CD8-positive, alpha-beta memory T cell (primary cell): Measurements from ENCODE around the gene RTN4RL1. TPM values are rescaled to one million over a fixed set of nuclear protein-coding genes. Genes with fewer than 3 reads are reported as not detected.

Experiments used
- CTCF ChIA-PET: fragments of 350-600 bp; sonication (Branson Sonifier 250); formaldehyde crosslinking; loops from one replicate; lab custom pipeline; 2021; ENCODE audit warnings: antibody characterized with exemption; lab: Charles Lee
- POLR2A ChIA-PET: fragments of 350-600 bp; sonication (Branson Sonifier 250); formaldehyde crosslinking; loops from one replicate; lab custom pipeline; 2021; ENCODE audit warnings: antibody characterized with exemption; lab: Charles Lee
- DNase-seq, 5 donors: peaks; one replicate each; pipeline versions ENCODE4 v3.0.0 to v3.0.0-alpha.2; 2020 to 2022; ENCODE audit warnings: mixed read lengths in 1 of 5
- H3K27ac ChIP-seq: one replicate; pipeline ENCODE4 v1.7.0; 2013; ENCODE audit warnings: low read depth, mild to moderate bottlenecking, low read length, moderate library complexity
- H3K27me3 ChIP-seq: 2 replicates; pipeline ENCODE4 v1.7.0; 2013; ENCODE audit warnings: low read length, mild to moderate bottlenecking; ENCODE audit not compliant: insufficient read depth, poor library complexity, severe bottlenecking
- H3K36me3 ChIP-seq: 2 replicates; pipeline ENCODE4 v1.7.0; 2013; ENCODE audit warnings: mild to moderate bottlenecking, low read length, moderate library complexity; ENCODE audit not compliant: insufficient read depth
- H3K4me1 ChIP-seq: 2 replicates; pipeline ENCODE4 v1.7.0; 2013; ENCODE audit warnings: mild to moderate bottlenecking, low read length, moderate library complexity; ENCODE audit not compliant: insufficient read depth
- H3K4me3 ChIP-seq: 2 replicates; pipeline ENCODE4 v1.7.0; 2013; ENCODE audit warnings: mild to moderate bottlenecking, low read length
- H3K9me3 ChIP-seq: 2 replicates; pipeline ENCODE4 v1.7.0; 2013; ENCODE audit warnings: mild to moderate bottlenecking, low read length
- H3K27ac Mint-ChIP-seq, 8 donors: one replicate each; pipeline ENCODE4 v1.8.0; 2020 to 2021; ENCODE audit warnings: mixed read lengths in 8 of 8, mild to moderate bottlenecking in 6 of 8, inconsistent platforms in 3 of 8, moderate library complexity in 3 of 8
- H3K27me3 Mint-ChIP-seq, 2 donors: one replicate each; pipeline ENCODE4 v1.8.0; 2020 to 2021; ENCODE audit warnings: mixed read lengths in 2 of 2, mild to moderate bottlenecking in 1 of 2, moderate library complexity in 1 of 2
- H3K36me3 Mint-ChIP-seq, 3 donors: one replicate each; pipeline ENCODE4 v1.8.0; 2020 to 2021; ENCODE audit warnings: mixed read lengths in 3 of 3, inconsistent platforms in 1 of 3, mild to moderate bottlenecking in 1 of 3
- H3K4me1 Mint-ChIP-seq, 3 donors: one replicate each; pipeline ENCODE4 v1.8.0; 2020 to 2021; ENCODE audit warnings: mixed read lengths in 3 of 3, inconsistent platforms in 1 of 3, mild to moderate bottlenecking in 1 of 3
- H3K4me3 Mint-ChIP-seq, 7 donors: one replicate each; pipeline ENCODE4 v1.8.0; 2020 to 2021; ENCODE audit warnings: mixed read lengths in 7 of 7, mild to moderate bottlenecking in 6 of 7, moderate library complexity in 4 of 7, inconsistent platforms in 2 of 7
- H3K9me3 Mint-ChIP-seq, 5 donors: one replicate each; pipeline ENCODE4 v1.8.0; 2020 to 2022; ENCODE audit warnings: mixed read lengths in 5 of 5, mild to moderate bottlenecking in 3 of 5, moderate library complexity in 2 of 5, inconsistent platforms in 1 of 5
- polyA plus RNA-seq: library from polyadenylated mRNA; unstranded; fragments of 300-500 nt; fragmentation: Illumina TruSeq; gene quantifications from one replicate; pipeline ENCODE4 v1.2.3, GENCODE V29; 2021
- total RNA-seq, 2 experiments: library from RNA; stranded (reverse); gene quantifications; one replicate each; pipeline ENCODE4 v1.2.3, GENCODE V29; 2021

The RTN4RL1 gene
- total and polyA plus RNA-seq, 3 experiments from 2014 or later: 0.32 to 1.2 (median 1.0) TPM

DNA sequence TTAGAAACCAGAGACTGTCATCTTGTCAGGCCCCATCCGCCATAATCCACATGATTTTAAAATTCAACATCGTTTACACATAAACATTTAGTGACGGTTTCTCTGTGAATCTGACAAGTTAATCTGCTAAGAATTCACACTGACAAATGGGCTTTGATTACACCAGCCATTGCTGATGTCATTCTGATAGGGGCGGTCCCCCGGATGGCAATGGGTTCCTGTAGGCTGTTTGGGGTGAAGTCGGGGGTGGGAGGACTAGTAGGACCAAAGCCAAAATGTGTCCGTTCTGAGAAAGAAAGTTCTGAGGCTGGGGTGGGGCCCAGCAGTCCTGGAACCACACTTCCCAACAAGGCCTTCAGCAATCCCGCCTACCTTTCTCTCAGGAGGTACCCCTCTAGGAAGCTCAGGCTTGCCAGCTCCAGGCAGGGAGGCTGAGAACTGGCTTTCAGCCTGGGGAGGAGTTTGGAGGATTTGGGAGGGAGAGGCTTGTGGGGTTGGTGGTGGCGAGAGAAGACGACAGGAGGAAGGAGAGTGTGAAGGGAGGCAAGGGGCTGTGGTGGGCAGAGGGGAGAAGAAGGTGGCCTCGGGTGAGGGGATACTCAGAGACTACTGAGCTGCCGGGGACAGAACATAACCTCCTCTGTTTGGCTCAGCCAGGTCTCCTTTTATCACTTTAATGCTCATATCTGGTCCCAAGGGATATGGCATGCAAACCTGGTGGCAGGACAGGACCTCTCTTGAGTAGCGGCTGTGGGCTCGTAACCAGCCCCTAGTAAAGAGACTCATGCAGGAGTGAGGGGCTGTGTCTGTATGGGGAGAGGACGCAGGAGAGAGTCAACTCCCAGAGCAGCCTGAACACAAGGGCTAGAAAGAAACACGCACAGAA lies 38.4 kb upstream of the RTN4RL1 start:
- no peaks in the 10 kb centered on the region for H3K9me3 ChIP-seq
- Mint-ChIP-seq H3K36me3 (peaks cover 0 to 75% (median 5%) of the 10 kb centered on the region in 3 donors), H3K4me1 (peaks cover 20 to 90% (median 32%) of the 10 kb centered on the region in 3 donors), H3K9me3 (no peaks in the 10 kb centered on the region), H3K4me3 (peak overlapping the region in 1 of 7 donors; percentile 53), H3K27me3 (peaks cover 0 to 5% of the 10 kb centered on the region in 2 donors), H3K27ac (peak overlapping the region in 7 of 8 donors; percentile 33 to 88 (median 61))
- no peak overlapping the region for H3K27ac ChIP-seq
- H3K27me3 ChIP-seq: no peaks in the 10 kb centered on the region
- H3K4me3 ChIP-seq: no peak overlapping the region
- DNase-seq: peak in 1 of 5 donors; percentile 68
- POLR2A ChIA-PET: interaction anchor here (1.1 kb wide), 1 partner anchor 7 kb away, joined by 3 read pairs; no protein-coding TSS in a partner anchor
- H3K4me1 ChIP-seq: peaks cover 14% of the 10 kb centered on the region
- CTCF ChIA-PET: interaction anchor here (1.2 to 5.2 kb wide), 4 partner anchors 9 to 182 kb away, joined by 3 to 23 read pairs (median 4); no protein-coding TSS in a partner anchor
- peaks cover 21% of the 10 kb centered on the region for H3K36me3 ChIP-seq

DNA sequence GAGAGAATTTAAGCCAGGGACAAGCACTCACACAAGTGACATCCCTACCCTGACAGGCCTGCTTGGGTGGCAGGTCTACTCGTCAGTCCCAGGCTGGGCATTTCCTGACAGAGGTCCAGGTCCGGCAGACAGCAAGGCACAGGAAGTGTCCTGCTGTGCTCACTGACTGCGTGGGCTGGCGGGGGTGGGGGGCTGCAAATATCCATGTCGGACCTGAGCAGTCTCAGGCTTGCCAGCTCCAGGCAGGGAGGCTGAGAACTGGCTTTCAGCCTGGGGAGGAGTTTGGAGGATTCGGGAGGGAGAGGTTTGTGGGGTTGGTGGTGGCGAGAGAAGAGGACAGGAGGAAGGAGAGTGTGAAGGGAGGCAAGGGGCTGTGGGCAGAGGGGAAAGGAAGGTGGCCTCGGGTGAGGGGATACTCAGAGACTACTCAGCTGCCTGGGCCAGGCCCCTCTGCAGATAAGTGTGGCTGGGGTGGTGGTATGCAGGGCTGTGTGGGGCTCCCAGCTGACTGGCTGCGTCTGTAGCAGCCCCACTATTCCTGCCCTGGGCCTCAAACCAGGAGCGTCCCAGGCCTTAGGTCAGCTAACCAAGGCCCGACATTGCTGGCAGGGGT lies 37.5 kb upstream of the RTN4RL1 start:
- H3K9me3 ChIP-seq: no peaks in the 10 kb centered on the region
- DNase-seq: no peak
- Mint-ChIP-seq H3K36me3 (peaks cover 0 to 68% (median 5%) of the 10 kb centered on the region in 3 donors), H3K27me3 (peaks cover 0 to 5% of the 10 kb centered on the region in 2 donors), H3K9me3 (no peaks in the 10 kb centered on the region), H3K27ac (peak overlapping the region in 6 of 8 donors; percentile 36 to 84 (median 60)), H3K4me3 (peak overlapping the region in 1 of 7 donors; percentile 9), H3K4me1 (peaks cover 14 to 82% (median 24%) of the 10 kb centered on the region in 3 donors)
- no peaks in the 10 kb centered on the region for H3K27me3 ChIP-seq
- ChIA-PET POLR2A (no interaction called here), CTCF (interaction anchor here (5.2 kb wide), 1 partner anchor 183 kb away, joined by 23 read pairs; no protein-coding TSS in a partner anchor)
- H3K4me3 ChIP-seq: no peak overlapping the region
- H3K27ac ChIP-seq: no peak overlapping the region
- peaks cover 21% of the 10 kb centered on the region for H3K36me3 ChIP-seq
- peaks cover 9% of the 10 kb centered on the region for H3K4me1 ChIP-seq

DNA sequence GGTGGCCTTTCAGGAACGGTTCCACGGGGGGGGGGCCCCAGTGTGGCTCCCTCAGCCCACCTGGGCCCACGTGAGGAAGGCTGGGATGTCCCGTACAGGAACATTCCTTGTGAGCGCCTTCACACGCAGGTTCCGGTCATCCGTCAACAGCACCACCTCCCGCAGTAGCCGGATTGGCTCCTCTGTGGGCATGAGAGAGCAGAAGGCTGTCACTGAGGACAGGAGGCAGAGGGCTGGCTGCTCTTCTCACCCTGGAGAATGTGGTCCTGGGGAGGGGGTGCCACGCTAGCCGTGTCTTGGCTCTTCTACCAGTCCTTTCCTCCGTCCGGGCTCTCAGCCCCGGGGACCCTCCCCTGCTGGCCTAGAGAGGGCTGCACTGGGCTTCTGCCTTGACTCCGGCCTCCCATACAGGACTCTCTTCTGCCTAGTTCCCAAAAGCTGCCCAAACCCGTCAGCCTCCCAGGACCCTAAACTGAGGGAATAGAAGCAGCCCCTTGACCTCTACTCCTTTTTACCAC lies 36.4 kb upstream of the RTN4RL1 start:
- H3K27ac Mint-ChIP-seq: peak overlapping the region in 1 of 8 donors; percentile 68

GRCh38 chr17:2060681-2061440 lies 35.7 kb upstream of the RTN4RL1 start:
- Histone ChIP-seq H3K4me3 (no peak overlapping the region), H3K4me1 (peaks cover 3% of the 10 kb centered on the region), H3K9me3 (no peaks in the 10 kb centered on the region), H3K27ac (no peak overlapping the region), H3K36me3 (peaks cover 15% of the 10 kb centered on the region), H3K27me3 (no peaks in the 10 kb centered on the region)
- POLR2A ChIA-PET: interaction anchor here (0.6 to 1.3 kb wide), 3 partner anchors 12 to 179 kb away, joined by 3 to 4 read pairs (median 3); no protein-coding TSS in a partner anchor
- CTCF ChIA-PET: interaction anchor here (5.2 to 8.2 kb wide), 4 partner anchors 28 to 221 kb away, joined by 23 to 256 read pairs (median 97); no protein-coding TSS in a partner anchor
- H3K4me3 Mint-ChIP-seq: peak overlapping the region in 2 of 7 donors; percentile 46 to 61
- peaks cover 0 to 55% (median 2%) of the 10 kb centered on the region in 3 donors for H3K36me3 Mint-ChIP-seq
- peaks cover 13 to 69% (median 16%) of the 10 kb centered on the region in 3 donors for H3K4me1 Mint-ChIP-seq
- H3K9me3 Mint-ChIP-seq: no peaks in the 10 kb centered on the region
- H3K27me3 Mint-ChIP-seq: peaks cover 0 to 5% of the 10 kb centered on the region in 2 donors
- H3K27ac Mint-ChIP-seq: peak overlapping the region in 3 of 8 donors; percentile 55 to 83 (median 77)
- DNase-seq: no peak

More for the DNA sequence above, 36.4 kb upstream of the RTN4RL1 start:
- Histone ChIP-seq H3K4me3 (no peak overlapping the region), H3K27ac (no peak overlapping the region), H3K9me3 (no peaks in the 10 kb centered on the region), H3K4me1 (peaks cover 3% of the 10 kb centered on the region), H3K36me3 (peaks cover 21% of the 10 kb centered on the region), H3K27me3 (no peaks in the 10 kb centered on the region)
- ChIA-PET CTCF (interaction anchor here (5.2 kb wide), 1 partner anchor 184 kb away, joined by 23 read pairs; no protein-coding TSS in a partner anchor), POLR2A (no interaction called here)
- Mint-ChIP-seq H3K9me3 (no peaks in the 10 kb centered on the region), H3K27me3 (peaks cover 0 to 5% of the 10 kb centered on the region in 2 donors), H3K36me3 (peaks cover 0 to 61% (median 5%) of the 10 kb centered on the region in 3 donors), H3K4me1 (peaks cover 12 to 73% (median 16%) of the 10 kb centered on the region in 3 donors), H3K4me3 (no peak overlapping the region)
- DNase-seq: no peak

DNA sequence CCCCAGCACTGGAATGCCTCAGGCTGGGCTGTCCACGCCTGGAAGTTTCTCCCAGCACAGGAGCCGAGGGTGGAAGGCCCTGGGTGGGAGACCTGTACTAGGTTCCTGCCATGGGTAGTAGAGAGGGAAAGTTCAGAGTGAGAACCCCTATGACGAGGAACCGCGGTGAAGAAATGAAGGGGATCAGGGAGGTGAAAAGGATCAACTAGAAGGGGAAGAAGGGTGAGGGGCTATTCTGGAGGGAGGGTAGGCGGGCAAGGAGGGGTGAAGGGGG lies 35.2 kb upstream of the RTN4RL1 start:
- H3K4me3 Mint-ChIP-seq: peak overlapping the region in 2 of 7 donors; percentile 46 to 61
- CTCF ChIA-PET: interaction anchor here (0.8 to 8.2 kb wide), 9 partner anchors 9 to 293 kb away, joined by 3 to 256 read pairs (median 57); no protein-coding TSS in a partner anchor
- H3K27me3 Mint-ChIP-seq: peaks cover 0 to 5% of the 10 kb centered on the region in 2 donors
- H3K4me3 ChIP-seq: no peak overlapping the region
- no peak overlapping the region for H3K27ac ChIP-seq
- peaks cover 0 to 50% (median 2%) of the 10 kb centered on the region in 3 donors for H3K36me3 Mint-ChIP-seq
- peaks cover 9% of the 10 kb centered on the region for H3K36me3 ChIP-seq
- no peak for DNase-seq
- H3K4me1 Mint-ChIP-seq: peaks cover 13 to 63% (median 16%) of the 10 kb centered on the region in 3 donors
- peak overlapping the region in 4 of 8 donors; percentile 37 to 83 (median 66) for H3K27ac Mint-ChIP-seq
- no peaks in the 10 kb centered on the region for H3K27me3 ChIP-seq
- no peaks in the 10 kb centered on the region for H3K9me3 Mint-ChIP-seq
- peaks cover 3% of the 10 kb centered on the region for H3K4me1 ChIP-seq
- no peaks in the 10 kb centered on the region for H3K9me3 ChIP-seq
- POLR2A ChIA-PET: interaction anchor here (0.6 to 1.3 kb wide), 4 partner anchors 12 to 198 kb away, joined by 3 to 4 read pairs (median 4); no protein-coding TSS in a partner anchor

- Mint-ChIP-seq H3K27ac (peak overlapping the region in 4 of 8 donors; percentile 37 to 83 (median 58)), H3K27me3 (peaks cover 0 to 5% of the 10 kb centered on the region in 2 donors), H3K4me3 (peak overlapping the region in 6 of 7 donors; percentile 15 to 86 (median 49)), H3K36me3 (peaks cover 0 to 44% (median under 1%) of the 10 kb centered on the region in 3 donors), H3K4me1 (peaks cover 11 to 59% (median 12%) of the 10 kb centered on the region in 3 donors), H3K9me3 (no peaks in the 10 kb centered on the region)
- no peaks in the 10 kb centered on the region for H3K9me3 ChIP-seq
- CTCF ChIA-PET: interaction anchor here (0.8 to 8.2 kb wide), 12 partner anchors 8 to 294 kb away, joined by 3 to 256 read pairs (median 4); no protein-coding TSS in a partner anchor
- no peak for DNase-seq
- H3K27ac ChIP-seq: no peak overlapping the region
- no peaks in the 10 kb centered on the region for H3K27me3 ChIP-seq
- no peak overlapping the region for H3K4me3 ChIP-seq
- H3K36me3 ChIP-seq: peaks cover 9% of the 10 kb centered on the region
- peaks cover 4% of the 10 kb centered on the region for H3K4me1 ChIP-seq
- POLR2A ChIA-PET: interaction anchor here (0.6 to 1.6 kb wide), 5 partner anchors 10 to 198 kb away, joined by 3 to 5 read pairs (median 4); no protein-coding TSS in a partner anchor
Measured at GRCh38 chr17:2059547-2060384, 34.6 kb upstream of the RTN4RL1 start.
